GM21576 (cell line): ENCODE results near the gene DLGAP1.
"Not testable (repeated sequence)": the region's sequence is repeated elsewhere in the genome, so short reads cannot be mapped to it uniquely, and the experiment has no call there.

Source experiments
- ATAC-seq: cut with Tn5 transposase; IDR thresholded peaks from one replicate; pipeline ENCODE4 v1.9.1; 2021; ENCODE audit warnings: mild to moderate bottlenecking, moderate library complexity; ENCODE audit not compliant: unreplicated experiment

Gene DLGAP1

GRCh38 chr18:4293337-4293736 is 161.8 kb downstream of the DLGAP1 start:
- ATAC-seq = no peak

- ATAC-seq = no peak
Measured at GRCh38 chr18:4292696-4293095, 162.4 kb downstream of the DLGAP1 start.

- not testable (repeated sequence) for ATAC-seq
Measured at GRCh38 chr18:4287340-4287739, 167.8 kb downstream of the DLGAP1 start.

DNA sequence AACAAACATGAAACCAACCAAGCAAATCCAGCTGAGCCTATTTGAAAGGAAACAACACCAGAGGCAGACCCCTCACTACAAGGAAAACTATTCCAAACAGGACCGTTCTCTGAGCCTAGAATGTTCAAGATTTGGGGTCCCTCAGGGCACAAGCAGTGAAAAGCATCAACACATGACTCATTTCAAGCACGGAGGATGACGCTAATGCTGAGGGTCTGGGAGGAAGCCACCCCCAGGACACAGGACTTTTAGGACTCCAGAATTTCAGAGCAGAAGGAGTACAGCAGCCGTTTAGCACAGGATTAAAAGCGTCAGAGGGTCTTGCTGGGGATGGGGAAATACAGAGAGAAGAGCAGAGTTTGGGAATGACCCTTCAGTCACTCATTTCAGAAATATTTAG is 168.9 kb downstream of the DLGAP1 start:
- no peak for ATAC-seq

- ATAC-seq = no peak
Measured at GRCh38 chr18:4285525-4285924, 169.6 kb downstream of the DLGAP1 start.

- ATAC-seq = no peak
Measured at GRCh38 chr18:4284528-4284927, 170.6 kb downstream of the DLGAP1 start.

GRCh38 chr18:4283746-4284291 is 171.3 kb downstream of the DLGAP1 start:
- no peak for ATAC-seq

DNA sequence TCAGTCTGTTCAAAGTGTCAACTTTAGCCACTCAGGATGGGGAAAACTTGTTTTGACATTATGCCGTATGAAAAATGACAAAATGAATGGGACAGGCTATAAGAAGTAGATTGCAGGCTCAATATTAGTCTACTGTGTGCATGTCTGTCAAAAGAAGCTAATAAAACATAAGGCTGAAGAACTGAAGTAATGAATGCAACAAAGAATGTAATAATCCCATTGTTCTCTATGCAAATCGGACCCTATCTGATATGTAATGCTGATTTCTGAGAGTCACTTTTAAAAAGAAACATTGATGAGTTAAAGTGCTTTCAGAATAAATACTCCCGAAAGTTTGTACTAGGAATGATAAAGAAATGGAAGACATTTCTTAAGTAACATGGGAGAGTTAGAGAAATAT is 172.2 kb downstream of the DLGAP1 start:
- no peak for ATAC-seq

GRCh38 chr18:4276953-4277585 is 178.0 kb downstream of the DLGAP1 start:
- ATAC-seq = no peak

- ATAC-seq = no peak
Measured at GRCh38 chr18:4271952-4272351, 183.2 kb downstream of the DLGAP1 start.

- ATAC-seq = no peak
Measured at GRCh38 chr18:4270988-4271387, 184.1 kb downstream of the DLGAP1 start.

DNA sequence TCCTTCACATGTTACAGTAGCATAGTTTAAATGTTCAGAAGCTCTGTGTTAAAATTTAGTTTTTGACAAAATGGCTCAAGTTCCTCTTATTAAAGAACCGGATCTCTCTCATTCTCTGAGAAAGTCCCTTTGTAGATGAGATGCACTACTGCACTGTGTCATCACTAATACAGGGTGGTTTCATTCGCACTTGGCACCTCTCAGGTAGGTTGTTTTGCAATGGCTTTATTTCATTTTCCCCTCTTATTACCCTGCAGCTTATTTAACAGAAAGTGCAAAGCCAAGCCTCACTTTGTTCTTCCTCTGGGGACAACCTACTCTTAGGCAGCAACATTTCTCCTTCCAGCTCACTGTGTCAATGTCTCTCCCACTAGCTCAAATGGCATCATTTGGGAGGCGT is 185.1 kb downstream of the DLGAP1 start:
- no peak for ATAC-seq

DNA sequence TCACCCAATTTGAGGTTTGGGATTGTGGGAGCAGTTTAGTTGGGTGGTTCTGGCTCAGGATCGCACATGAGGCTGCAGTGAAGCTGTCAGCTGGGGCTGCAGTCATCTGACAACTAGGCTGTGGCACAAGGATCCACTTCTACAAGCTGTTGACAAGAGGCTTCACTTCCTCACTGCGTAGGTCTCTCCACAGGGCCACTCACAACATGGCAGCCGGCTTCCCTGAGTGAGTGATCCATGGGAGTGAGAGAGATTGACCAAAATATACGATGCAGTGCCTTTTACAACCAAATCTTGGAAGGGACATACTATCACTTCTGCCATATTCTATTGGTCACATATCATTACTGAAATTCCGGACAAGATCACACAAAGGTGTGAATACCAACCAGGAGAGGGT is 187.5 kb downstream of the DLGAP1 start:
- ATAC-seq = no peak

DNA sequence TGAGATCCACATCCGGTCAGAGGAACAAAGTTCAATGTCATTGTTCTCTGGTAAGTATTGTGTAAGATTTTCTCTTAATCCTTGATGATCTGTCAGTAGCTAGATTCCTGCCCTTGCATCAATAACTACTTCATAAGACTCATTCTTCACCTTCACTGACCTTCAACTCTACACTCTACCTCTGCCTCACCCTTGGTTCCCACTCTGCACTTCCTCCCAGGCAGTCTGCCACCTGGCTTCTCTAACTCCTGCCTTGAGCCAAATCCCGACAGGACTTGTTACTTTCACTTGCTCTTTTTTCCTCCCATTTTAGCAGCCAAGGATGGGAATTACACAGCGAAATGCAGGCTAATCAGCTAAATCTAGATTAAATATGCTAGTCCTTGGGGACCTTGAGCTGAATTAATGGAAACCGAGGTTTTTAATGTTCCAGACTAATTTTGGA is 190.7 kb downstream of the DLGAP1 start:
- ATAC-seq = no peak

DNA sequence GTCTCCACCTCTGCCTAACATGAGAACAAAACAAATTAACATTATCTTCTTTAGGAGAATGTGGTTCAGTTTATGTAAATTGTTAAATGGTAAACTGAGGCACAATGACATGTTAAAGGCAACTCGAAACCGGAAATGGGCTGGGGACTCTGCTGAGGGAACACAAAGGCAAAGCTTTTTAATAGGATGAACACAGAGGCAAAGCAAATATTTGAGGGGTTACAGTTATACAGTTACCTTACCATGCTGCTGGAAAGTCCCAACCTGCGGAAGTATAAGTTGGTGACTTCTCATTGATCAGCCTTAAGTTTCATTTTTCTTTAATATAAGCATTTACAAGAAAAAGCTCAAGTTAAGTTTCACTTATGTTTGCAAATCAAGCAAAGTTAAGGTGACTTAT is 195.0 kb downstream of the DLGAP1 start:
- no peak for ATAC-seq

DNA sequence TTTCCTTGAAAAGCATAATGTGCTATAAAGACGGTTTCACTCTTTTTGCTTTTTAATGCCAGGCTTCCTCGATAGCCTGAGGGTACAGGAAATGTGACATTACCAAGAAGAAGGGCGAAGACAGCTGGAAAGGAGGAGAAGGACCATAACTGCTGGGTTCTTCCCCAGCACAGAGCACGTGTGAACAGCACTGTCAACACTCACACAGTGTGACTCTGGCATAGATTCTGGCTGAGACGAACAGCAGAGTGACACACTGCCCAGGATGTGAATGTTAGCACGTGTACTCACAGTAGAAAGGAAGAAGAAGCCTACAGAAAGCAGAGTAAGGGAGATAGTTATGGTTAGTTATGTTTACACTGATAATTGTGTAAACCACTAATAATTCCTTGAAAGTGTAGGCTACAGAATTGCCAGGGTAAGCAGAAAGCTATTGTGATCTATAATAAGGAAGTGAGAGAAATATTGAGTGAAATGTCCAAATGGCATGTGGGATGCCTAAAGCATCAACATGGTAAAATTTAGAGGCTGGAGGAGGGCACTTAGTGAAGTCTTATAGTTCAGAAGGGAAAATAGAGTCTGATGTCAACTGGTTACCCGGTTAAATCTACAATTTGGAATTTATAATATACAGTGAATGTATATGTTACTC is 198.2 kb downstream of the DLGAP1 start:
- ATAC-seq = no peak

- no peak for ATAC-seq
Measured at GRCh38 chr18:4254840-4255239, 200.3 kb downstream of the DLGAP1 start.

- no peak for ATAC-seq
Measured at GRCh38 chr18:4252829-4253228, 202.3 kb downstream of the DLGAP1 start.

DNA sequence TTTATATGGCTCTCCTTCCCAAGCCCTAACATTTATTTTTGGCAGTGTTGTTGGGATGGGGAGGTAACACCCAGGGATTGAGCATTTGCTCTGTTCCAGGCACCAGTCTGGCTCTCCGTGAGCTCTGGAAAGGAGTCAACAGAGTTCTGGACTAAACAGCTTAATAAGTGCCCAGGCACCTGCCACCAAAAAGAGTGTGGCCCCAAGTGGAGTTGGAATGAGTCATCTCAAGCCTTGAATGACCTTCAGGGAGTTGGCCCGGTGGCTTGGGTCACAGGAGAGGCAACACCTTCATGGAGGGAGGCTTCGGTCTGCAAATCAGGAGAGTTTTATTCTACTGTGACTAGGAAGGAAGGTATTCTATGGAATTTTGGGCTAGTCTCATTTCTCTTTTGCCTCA is 203.2 kb downstream of the DLGAP1 start:
- ATAC-seq = no peak

DNA sequence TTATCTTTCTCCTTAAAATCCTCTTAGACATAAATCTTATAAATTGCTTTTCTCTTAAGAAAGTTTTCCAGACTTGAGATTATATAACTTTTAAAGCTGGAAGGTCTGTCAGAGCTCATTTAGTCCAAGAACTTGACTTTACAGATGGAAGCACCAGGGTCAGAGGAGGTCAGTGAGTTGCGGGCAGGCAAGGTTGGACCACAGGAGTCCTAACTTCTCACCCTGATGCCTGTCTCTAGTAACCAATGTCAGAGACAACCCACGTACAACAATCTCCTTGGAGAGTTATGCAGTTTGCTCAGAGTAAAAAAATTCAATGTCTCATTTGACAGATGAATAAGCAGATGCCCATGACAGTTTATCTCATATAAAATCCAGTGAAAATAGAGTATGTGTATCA is 203.9 kb downstream of the DLGAP1 start:
- ATAC-seq = no peak

GRCh38 chr18:4250141-4250540 is 205.0 kb downstream of the DLGAP1 start:
- no peak for ATAC-seq

DNA sequence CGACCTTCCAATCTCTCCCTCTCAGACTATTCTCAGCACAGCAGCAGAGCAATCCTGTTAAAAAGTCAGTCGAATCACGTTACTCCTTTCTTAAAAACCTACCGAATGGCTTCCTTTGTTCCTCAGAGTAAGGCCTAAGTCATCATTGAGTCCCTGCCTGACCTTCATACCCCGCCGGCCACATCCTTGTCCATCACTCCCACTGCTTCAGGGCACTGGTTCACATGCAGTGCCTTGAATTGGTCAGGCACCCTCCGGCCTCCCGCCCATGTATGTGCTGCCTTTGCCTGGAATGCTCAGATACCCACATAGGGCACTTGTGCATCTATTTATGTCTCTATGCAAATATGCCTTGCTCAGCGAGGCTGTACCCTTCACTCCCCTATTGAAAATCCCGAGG is 206.4 kb downstream of the DLGAP1 start:
- no peak for ATAC-seq

GRCh38 chr18:4246374-4246773 is 208.7 kb downstream of the DLGAP1 start:
- ATAC-seq = no peak
